GM12864 (cell line): ENCODE data around the gene MPZL1.
"Not testable (repeated sequence)": the region's sequence is repeated elsewhere in the genome, so short reads cannot be mapped to it uniquely, and the experiment has no call there.

ENCODE experiments used
- DNase-seq: peaks from one replicate; pipeline ENCODE4 v3.0.0-alpha.2; 2011; ENCODE audit warnings: low read depth
- H3K4me3 ChIP-seq: 2 replicates; pipeline ENCODE4 v1.5.1; 2011; ENCODE audit warnings: mild to moderate bottlenecking, low read depth, low read length, control low read depth
- TF ChIP-seq, protein P1 (sequence below): IDR thresholded peaks from 2 replicates; pipeline ENCODE4 v1.5.1; 2011; ENCODE audit warnings: low read depth, mild to moderate bottlenecking, moderate library complexity, low read length, control low read depth, inconsistent platforms; ENCODE audit errors: missing control alignments

MPZL1 gene

DNA sequence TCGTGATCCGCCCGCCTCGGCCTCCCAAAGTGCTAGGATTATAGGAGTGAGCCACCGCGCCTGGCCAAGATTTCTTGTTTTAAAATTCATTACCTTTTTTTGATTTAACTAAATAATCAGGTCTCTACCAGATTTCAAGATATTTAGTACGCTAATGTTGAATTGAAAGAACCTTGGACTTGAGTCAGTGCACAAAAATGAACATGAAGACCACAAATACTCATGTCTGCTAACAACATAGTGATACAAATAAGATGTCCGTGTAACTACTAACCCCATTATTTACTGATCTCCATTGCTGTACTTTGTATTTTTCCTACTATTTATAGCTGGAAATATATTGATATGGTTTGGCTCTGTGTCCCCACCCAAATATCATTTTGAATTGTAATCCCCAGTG lies 16.4 kb downstream of the MPZL1 start:
- no peak overlapping the region for H3K4me3 ChIP-seq
- TF ChIP-seq, protein P1, sequence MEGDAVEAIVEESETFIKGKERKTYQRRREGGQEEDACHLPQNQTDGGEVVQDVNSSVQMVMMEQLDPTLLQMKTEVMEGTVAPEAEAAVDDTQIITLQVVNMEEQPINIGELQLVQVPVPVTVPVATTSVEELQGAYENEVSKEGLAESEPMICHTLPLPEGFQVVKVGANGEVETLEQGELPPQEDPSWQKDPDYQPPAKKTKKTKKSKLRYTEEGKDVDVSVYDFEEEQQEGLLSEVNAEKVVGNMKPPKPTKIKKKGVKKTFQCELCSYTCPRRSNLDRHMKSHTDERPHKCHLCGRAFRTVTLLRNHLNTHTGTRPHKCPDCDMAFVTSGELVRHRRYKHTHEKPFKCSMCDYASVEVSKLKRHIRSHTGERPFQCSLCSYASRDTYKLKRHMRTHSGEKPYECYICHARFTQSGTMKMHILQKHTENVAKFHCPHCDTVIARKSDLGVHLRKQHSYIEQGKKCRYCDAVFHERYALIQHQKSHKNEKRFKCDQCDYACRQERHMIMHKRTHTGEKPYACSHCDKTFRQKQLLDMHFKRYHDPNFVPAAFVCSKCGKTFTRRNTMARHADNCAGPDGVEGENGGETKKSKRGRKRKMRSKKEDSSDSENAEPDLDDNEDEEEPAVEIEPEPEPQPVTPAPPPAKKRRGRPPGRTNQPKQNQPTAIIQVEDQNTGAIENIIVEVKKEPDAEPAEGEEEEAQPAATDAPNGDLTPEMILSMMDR: no peak
- no peak for DNase-seq

DNA sequence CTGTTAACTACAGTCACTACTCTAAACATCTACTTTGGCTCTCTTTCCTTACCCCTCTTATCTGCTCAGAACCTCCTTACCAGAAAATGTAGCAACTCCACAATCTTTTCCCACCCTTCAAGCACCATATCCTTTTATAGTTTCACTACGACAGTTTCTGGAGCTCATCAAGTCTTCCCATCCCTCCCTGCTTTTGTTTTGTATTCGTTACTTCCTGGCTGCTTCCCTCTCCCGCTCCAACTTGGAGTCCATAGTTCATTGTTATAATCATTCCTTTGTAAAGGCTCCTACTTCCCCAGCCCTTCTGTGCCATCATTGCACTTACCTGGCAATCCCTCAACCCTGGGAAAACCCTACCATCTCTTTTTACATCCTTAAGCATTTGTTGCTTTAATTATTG lies 18.0 kb downstream of the MPZL1 start:
- TF ChIP-seq, protein P1: no peak
- no peak for DNase-seq
- H3K4me3 ChIP-seq: no peak overlapping the region

DNA sequence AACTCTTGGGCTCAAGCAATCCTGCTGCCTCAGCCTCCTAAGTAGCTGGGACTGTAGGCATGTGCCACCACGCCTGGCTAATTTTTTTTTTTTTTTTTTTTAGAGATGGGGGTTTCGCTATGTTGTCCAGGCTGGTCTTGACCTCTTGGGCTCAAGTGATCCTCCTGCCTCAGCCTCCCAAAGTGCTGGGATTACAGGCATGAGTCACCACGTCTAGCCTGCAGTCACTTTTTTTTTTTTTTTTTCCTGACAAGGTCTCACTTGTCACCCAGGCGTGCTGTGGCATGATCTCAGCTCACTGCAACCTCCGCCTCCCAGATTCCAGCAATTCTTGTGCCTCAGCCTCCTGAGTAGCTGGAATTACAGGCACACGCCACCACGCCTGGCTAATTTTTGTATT lies 19.3 kb downstream of the MPZL1 start:
- not testable (repeated sequence) for DNase-seq, H3K4me3 ChIP-seq

DNA sequence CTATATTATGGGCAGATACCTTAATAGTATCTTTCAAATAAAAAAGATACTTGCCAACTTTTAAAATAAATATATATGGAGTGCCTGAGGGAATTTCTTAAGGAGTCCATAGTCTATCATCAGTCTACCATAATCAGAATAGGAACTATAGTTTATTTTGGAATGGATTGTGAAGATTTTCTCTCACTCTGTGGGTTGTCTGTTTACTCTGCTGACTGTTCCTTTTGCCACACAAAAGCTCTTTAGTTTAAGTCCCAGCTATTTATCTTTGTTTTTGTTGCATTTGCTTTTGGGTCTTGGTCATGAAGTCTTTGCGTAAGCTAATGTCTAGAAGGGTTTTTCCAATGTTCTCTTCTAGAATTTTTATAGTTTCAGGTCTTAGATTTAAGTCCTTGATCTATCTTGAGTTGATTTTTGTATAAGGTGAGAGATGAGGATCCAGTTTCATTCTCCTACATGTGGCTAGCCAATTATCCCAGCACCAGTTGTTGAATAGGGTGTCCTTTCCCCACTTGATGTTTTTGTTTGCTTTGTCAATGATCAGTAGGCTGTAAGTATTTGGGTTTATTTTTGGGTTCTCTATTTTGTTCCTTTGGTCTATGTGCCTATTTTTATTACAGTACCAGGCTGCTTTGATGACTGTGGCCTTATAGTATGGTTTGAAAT lies 20.7 kb downstream of the MPZL1 start:
- not testable (repeated sequence) for H3K4me3 ChIP-seq, DNase-seq

DNA sequence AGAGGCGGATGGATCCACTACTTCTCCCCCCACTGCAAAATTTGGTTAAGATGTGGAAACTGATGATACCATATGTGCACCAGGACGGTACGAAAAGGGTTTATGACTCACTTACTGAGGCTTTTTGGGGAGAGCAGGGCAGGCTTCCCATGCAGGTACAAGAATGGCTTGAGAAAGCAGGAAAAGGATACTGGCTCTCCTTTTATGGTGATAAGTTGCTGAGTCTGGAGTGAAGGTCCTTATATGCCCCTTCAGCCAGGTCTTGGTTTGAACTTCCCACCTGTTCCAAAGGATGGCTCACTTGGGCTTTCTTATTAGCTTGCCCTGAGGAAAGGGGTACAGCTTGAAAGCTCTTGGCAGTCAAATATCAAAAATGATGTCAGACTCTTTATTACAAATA lies 23.1 kb downstream of the MPZL1 start:
- no peak for DNase-seq
- no peak overlapping the region for H3K4me3 ChIP-seq
- TF ChIP-seq, protein P1: no peak

DNA sequence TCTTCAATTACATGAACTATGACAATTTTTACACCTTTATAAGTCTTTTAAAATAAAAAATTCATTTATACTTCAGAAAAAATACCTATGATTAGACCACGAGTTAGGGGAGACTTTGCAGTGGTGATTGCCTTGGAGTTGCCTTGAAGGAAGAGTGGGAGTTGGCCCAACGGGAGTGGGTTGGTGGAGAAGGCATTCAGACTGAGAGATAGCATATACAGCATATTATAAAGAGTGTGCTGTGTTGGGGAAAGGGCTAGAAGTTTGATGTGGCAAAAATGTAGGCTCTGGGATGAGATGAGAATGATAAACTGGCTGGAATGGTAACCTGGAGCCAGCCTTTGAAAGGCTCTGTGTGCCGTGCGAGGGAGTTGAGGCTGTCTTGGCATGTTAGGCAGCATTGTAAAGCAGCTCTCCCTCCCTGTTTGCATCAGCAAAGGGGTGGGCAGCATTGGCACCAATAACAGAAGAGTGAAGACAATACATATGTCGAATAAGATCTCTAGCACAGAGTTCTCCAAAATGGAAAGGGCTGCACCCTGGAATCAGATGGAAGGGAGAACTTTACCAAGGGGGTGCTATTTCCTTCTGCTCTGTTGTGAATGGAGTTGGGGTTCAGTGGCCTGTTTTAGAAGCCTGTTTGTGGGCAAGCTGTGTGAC lies 24.4 kb downstream of the MPZL1 start:
- TF ChIP-seq, protein P1: no peak
- no peak for DNase-seq
- no peak overlapping the region for H3K4me3 ChIP-seq

DNA sequence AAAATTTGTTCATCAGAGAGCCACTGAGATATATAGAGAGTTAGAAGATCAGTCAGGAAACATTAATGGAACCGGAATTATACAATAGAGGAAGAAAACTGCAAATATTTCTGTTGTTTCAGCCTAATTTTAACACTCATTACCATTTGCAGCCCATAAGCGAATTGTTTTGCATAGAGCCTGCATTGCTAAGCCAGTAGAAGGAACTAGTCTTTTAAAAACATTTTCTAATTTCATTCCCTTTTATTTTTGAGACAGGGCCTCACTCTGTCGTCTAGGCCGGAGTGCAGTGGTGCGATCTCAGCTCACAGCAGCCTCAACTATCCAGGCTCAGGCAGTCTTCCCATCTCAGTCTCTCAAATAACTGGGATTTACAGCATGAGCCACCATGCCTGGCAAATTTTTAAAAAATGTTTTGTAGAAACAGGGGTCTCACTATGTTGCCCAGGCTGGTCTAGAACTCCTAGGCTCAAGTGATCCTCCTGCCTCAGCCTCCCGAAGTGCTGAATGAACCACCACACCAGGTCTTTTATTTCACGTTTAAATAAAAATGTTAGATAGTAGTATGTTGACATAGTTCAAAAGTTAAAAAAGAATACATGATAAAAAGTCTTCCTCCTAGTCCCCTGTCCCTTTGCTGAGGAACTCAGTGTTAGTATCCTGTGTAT lies 25.3 kb downstream of the MPZL1 start:
- TF ChIP-seq, protein P1: no peak

DNA sequence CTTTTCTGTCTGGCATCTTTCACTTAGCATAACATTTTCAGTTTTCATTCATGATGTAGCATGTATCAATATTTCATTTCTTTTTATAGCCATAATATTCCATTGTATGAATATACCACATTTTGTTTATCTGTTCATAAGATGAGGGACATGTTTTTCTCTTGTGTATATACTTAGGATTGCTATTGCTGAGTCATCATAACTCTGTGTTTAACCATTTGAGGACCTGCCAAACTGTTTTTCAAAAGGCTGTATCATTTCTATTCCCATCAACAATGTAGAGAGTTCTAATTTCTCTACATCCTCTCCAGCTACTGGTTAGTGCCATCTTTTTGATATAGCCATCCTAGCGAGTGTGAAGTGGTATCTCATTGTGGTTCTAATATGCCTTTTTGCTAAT lies 26.2 kb downstream of the MPZL1 start:
- no peak overlapping the region for H3K4me3 ChIP-seq

More for the DNA sequence above, 25.3 kb downstream of the MPZL1 start:
- no peak overlapping the region for H3K4me3 ChIP-seq
- DNase-seq: no peak

More for the DNA sequence above, 26.2 kb downstream of the MPZL1 start:
- DNase-seq: no peak
- TF ChIP-seq, protein P1: no peak
